Measurements from ENCODE around the gene PBX4.
A peak's percentile ranks its signal among the peaks of the same experiment; 100 is the strongest.
"Not testable (repeated sequence)": the region's sequence is repeated elsewhere in the genome, so short reads cannot be mapped to it uniquely, and the experiment has no call there.

The PBX4 gene, protein sequence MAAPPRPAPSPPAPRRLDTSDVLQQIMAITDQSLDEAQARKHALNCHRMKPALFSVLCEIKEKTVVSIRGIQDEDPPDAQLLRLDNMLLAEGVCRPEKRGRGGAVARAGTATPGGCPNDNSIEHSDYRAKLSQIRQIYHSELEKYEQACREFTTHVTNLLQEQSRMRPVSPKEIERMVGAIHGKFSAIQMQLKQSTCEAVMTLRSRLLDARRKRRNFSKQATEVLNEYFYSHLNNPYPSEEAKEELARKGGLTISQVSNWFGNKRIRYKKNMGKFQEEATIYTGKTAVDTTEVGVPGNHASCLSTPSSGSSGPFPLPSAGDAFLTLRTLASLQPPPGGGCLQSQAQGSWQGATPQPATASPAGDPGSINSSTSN

DNA sequence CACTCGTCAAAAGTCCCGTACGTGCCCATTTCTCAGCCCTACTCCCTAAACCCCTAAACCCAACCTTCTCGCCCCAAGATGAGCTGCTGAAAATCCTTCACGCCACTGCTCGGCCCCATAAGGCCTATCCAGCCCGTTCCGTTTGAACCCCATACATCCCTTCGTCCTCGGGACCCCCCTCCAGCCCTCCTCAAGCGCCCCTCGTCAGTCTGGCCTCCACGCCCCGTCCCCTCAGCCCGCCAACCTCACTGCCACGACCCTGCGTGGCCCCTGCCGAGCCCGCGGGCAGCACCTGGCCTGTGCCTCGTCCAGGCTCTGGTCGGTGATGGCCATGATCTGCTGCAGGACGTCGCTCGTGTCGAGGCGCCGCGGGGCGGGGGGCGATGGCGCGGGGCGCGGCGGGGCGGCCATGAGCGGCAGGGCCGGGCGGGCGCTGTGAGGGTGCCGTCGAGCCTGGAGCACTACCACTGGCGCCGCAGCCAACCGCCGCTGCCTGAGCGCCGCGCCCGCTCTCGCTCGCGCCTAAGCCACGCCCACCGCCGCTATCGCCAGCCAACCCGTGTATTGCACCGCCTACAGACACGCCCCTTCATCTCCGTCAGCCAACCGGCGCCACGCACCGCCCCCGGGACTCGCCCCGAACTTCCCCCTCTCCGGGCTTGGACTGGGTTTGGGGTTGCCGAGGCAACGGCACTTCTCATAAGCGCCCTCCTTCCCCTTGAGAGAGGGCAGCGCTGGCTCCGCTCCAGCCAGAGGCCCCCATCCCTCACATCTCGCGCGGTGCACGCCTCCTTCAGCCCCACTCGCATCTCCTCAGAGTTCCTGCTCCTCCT is at the start of gene PBX4:
Gene PBX4, minus strand, starts transcription at position 469 of the 833 bp plus-strand sequence. Its CDS starts 58 bp downstream, at position 411.
- peak; percentile 95 to 99 (median 97) for DNase-seq

DNA sequence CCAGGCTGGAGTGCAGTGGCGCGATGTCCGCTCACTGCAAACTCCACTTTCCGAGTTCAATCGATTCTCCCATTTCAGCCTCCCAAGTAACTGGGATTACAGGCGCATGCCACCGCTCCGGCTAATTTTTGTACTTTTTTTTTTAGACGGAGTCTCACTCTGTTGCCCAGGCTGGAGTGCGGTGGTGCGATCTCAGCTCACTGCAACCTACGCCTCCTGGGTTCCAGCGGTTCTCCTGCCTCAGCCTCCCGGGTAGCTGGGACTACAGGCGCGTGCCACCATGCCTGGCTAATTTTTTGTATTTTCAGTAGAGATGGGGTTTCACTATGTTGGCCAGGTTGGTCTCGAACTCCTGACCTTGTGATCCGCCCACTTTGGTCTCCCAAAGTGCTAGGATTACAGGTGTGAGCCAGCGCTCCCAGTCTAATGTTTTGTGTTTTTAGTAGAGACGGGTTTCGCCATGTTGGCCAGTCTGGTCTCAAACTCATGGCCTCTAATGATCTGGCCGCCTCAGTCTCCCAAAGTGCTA is 47.0 kb upstream of the PBX4 start:
- DNase-seq: not testable (repeated sequence)

DNA sequence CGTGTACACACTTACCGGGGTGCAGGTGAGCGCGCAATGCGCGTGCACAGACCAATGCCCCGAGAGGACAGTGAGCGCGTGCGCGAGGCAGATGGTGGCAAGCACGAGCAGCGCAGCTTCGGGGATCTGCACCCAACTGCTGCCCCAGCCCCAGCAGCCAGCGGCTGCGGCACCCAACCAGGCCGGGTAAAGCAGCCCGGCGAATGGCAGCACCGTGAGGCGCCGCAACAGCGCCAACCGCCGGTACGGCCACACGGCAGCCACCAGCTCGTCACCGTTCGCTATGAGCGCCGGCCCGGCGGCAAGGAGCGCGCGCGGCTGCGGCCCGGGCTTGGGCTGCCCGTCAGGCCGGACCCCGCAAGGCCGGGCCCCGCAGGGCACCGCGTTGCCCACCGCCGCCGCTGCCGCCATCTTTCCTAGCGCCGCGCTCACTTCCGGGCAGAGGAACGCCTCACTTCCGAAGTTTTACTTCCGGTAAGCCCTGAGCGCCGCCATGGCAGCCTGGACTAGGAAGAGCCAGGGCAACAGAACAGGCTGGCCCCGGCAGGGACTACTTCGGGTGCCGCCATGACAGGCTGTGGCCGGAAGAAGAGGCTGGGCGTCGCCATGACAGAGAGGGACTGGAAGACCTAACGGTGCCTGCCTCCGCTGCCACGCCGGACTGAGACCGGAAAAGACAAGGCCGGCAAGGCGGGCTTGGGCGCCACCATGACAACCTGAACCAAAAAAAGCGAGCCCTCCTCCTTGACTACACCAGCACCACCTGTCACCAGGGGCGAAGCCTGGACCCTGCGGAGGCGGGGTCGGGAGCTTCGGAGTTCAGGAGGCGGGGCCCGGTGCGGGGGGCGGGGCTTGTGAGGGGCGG is 45.0 kb upstream of the PBX4 start, which contains the start of gene ATP13A1:
Gene ATP13A1, minus strand, starts transcription at position 421 of the 865 bp plus-strand sequence. Its CDS starts 10 bp downstream, at position 411.
- peak; percentile 94 to 98 (median 98) for DNase-seq

DNA sequence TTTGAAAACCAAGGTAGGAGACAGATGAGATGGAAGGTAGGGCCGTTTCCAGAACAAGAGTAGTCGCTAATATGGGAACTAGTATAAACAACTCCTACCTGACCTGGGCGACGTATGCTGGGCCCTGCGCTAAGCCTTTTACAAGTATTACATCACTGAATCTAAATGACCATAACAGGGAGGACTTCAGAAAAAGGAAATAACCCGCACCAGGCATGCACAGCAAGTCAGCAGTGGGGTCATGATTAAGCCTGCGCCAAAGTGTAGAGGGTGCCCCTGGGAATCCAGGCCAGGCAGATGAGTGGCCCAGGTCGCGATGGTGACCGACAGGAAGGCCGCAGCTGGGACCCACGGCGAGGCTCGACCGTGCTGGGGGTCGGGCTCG is 44.4 kb upstream of the PBX4 start:
- DNase-seq: no peak

DNA sequence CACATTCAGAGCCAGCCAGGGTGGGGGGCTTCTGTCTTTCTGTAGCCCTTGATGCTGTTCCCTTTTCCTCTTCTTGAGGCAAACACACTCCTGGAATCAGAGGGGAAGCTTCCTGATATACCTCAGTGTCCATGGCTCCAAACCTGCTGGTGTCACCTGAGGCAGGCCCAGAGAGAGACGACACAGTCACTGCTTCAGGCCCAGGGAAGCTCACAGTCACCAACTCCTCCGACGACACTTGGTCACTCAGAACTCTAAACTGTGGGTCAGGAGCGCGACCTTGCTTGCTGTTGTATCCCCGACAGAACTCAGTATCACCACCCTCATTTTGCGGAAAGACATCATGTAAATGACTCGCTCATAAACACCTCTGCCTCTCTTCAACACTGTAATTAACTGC is 43.9 kb upstream of the PBX4 start:
- DNase-seq: no peak

DNA sequence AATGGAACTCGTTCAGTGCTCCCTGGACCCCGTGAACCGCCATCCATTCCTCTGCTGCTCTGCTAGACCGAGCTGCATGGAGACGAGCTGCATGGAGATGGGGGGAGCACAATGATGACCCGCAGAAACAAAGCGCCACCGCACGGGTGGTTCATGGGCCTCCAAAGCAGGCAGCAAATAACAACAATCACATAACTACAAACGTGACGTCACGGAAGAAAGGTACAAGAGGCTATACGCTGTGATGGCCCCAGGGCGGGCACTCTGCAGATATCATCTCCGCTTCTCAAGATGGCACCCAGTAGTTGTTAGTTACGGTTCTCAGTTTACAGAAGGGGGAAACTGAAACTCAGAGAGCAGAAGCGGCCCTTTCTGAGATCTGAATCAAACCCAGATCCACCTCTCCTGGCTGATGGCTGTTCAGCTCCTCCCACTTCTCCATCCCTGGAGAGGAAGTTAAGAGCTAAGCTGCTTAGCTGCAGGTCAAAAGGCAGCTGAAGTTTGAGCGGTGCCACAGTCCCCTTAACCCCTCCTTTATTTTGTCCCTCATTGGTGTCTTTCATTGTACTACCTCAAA is 43.3 kb upstream of the PBX4 start:
- peak in 2 of 4 experiments; percentile 11 to 29 for DNase-seq

DNA sequence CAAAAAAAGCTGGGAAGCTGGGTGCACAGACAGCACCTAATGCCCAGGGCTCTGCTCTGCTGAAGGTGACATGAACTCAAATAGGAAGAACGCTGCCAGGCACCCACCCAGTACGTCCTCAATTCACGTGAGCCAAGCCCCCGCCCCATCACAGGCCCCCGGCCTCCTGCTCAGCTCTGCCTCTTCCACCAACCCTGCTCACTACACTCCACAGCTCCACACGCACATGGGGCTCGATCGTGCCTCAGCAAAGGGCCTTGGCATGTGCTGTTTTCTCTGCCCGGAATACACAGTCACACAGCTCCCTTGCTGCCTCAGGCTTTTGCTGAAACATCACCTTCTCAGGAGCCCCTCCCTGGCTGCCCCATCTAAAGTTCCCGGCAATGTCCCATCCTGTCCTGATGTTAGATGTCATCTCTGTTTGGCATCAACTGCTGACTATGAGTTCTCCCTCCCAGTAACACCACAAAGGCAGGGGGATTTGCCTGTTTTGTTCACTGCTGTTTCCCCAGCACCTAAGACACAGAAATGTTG is 42.7 kb upstream of the PBX4 start:
- no peak for DNase-seq

DNA sequence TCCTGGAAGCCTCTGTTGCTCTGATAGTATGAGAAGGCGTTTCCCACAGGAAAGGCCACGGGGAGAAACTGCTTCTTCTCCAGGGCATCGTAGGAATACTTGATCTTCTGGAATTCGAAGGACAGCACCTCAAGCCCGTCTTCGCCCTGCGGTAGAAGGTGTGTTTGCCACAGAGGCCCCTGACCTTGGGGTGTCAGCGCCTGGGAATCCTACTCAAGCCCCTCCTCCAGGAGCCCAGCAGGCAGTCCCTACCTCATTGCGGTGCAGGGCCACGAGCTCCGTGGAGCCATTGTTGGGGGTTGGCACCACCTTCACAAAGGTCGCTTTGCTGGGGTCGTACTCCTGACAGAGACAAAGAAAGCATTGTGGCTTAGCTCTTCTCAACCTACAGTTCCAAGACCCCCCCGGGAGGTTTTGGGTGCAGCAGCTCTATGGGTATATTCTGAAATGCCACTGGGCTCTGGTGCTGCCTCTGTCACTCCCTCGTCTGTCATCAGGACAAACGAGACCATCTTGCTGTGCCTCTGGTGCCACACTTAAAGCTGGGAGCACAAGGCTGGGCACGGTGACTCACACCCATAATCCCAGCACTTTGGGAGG is 41.3 kb upstream of the PBX4 start:
- no peak for DNase-seq

DNA sequence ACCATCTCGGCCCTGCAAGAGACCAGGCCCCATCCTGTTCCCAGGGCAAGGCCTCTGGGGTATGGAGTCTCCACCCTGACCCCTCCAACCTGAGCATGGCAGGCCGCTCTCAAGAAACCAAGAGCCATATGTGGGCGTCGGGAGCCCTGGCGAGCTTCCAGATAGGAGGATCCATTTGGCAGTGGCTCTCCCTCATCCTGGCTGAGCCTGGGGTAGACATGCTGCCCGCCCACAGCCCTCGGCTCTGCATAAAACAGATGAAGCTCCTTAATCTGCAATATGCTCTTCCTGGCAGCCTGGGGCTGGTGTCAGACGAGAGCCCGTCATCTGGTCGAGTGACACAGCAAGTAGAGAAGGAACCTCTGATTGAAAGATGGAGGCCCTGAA is 38.9 kb upstream of the PBX4 start:
- DNase-seq: no peak

DNA sequence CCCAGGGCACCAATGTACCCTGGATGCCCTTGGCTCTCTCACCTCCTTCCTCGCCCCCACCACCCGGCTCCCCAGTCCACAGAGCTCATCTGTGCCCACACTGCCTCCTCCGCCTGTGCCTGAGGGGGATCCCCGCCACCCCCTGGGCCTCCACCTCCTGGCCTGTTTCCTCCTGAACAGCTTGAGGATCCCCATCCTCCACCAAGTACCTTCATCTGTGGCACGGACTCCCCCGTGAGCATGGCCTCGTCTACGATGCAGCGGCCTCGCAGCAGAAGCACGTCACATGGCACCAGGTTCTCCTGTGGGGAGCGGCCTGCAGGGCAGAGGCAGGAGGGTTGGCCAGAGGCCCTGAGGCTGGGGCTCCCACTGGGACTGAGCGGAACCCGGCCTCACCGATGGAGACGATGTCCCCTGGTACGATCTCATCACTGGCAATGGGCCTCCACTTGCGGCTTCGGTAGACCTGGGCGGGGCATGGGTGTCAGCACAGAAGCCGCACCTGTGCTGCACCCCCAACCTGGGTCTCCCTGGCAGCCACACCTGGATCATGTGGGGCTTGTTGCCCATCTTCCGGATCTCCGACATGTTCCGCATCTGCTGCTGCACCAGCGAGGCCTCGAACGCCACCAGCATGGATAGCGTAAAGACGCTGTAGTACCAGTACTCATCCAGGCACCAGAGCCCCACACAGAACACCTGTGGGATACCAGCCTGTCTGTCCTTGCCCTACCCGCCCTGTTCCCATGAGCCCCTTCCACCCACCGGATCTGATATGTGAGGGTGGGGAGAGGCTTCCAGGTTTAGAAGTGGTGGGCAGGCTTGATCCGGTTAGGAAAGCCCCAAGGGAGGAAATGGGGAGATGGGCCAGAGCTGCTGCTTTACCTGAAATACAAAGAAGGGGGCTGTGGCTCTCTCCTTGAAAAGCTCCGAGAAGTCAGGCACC is 38.2 kb upstream of the PBX4 start:
- no peak for DNase-seq

DNA sequence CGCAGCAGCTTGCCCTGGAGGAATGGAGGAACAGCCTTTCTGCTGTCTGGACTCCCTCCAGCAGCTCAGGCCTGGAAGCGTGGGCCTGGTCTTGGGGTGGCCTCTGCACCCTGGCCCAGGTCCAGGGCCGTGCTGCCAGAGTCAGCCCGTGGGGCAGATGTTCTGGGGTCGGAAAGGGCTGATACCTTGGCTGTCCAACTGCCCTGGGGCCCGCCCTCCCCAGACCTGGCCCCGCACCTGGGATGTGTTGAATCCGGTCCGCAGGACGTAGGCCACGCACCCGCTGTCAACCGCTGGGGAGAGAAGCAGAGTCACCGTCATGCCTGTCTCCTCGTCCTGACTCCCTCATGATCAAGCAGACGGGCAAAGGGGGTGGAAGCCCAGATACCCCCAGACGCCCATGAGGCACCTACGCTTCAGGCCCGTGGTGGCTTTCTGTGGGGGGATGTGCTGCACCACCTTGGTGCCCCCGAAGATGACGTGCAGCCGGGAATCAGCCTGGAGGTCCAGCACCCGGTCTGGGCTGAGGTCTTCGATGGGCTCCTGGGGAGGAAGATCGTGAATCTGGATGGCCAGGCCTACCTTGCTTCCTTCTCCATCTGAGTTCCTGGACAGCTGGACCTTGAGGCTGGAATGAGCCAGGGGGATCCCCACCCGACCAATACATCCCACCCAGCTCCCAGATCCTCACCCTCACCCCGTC is 37.3 kb upstream of the PBX4 start:
- DNase-seq: no peak

DNA sequence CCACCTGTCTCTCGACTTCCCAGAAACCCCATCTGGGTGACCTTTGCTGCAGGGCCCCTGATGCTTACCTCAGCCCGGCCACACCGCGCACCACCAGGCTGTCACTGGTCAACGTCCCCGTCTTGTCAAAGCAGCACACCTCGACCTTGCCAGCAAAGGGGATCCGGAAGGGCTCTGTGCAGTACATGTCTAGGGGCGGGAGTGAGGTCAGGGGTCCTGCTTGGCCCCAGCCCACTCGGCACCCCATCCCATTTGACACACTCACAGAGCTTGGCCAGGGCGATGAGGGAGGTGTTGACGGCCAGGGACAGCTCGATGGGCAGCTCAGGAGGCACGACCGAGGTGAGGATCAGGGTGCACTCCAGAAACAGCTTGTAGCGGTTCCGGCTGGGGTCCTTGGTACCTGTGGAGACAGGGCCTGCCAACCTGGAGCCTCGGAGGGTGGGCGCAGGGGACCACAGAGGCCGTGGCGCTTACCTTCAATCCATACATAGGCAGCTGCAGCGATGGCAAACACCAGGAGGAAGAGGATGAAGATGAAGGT is 36.6 kb upstream of the PBX4 start:
- DNase-seq: no peak

DNA sequence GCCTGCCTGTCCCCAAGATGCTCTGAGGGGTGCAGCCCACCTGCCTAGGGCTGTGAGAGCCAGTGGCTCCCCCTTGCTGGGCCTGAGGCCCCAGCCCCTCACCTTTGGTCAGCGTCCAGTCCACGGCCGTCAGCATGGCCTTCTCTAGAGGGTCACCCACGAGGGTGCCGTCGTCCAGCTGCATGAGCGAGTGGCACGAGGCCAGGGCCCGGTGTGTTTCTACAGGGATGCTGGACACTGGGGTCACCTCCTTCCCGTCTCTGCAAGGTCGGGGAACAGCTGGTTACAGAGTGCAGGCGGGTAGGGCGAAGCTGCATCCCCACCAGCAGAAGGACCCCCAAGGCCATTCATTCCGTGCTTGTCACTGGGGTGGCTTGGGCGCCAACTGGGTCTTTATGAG is 36.0 kb upstream of the PBX4 start:
- DNase-seq: no peak

DNA sequence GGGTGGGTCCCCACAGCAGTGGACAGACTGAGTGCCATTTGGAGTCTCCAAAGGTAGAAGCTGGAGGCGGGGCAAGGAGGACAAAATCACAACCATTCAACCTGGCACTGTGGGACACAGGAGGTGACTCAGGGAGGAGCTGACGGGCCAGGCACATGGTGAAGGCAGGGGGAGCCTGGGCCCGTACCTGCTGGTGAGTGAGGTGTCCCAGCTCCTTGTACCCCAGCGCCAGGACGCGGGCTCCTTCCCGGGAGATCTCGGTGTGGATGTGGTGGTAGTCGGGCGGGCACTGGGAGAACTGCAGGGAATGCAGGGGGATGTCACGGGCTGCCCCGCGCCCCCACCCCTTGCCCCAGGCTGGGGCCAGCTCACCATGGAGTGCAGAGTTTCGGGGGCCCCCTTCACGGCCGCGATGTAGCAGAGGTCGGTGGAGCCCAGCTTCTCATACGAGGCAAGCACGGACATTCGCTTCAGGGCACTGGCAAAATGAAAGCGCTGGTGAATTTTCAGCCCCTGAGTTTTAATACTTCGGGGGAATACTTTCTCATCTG is 35.2 kb upstream of the PBX4 start:
- DNase-seq: no peak

DNA sequence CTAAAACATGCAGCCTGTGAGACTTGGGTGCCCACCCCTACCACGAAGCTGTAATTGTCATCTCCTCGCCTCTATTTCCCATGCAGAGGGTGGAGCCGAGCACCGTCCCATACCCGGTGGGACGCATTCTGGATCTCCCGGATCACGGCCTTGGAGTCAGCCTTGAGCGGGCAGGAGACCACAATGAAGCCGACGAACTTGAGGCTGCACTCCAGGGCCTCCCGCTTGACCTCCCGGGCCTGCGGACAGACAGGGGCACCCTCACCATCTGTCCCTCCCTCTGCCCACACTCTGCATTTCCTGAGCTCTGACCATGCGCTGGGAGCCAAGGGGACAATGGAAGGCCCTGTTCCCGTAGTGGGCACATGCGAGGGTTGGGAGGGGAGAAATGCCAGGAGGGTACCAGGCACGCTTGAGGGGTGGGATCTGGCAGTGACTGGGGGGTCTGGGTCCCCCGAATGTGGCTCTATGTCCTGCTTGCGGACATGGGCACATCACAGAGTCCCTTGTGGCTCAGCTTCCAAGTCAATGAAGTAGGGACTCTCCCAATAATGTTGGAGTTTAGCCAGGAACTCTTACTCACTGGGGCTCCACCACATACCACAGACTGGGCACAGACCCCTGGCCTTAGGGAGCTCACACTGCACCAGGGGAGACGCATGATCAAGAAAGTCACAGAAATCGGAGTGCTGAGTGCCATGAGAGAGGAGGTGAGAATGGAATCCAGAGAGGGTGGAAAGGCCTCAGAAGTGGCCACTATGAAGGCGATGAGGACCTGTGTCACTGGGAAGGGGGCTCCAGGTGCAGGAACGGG is 34.2 kb upstream of the PBX4 start:
- no peak for DNase-seq

DNA sequence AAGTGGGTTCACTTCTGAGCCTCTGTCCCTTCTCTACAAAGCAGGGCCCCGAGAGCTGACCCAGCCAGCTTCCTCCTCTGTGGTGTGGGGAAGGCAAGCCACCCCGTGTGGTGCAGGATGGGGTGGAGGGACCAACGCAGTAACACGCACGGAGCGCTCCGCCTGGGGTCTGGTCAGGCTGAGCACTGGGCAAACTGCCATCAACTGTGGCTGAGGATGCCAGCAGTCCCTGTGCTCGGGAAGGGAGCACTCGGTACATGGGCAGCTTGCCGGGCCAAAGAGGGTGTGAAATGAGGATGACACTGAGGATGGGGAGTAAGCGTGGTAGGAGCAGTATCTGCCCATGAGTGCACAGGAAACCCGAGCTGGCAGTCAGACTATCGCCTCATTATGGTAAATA is 32.6 kb upstream of the PBX4 start:
- DNase-seq: no peak

DNA sequence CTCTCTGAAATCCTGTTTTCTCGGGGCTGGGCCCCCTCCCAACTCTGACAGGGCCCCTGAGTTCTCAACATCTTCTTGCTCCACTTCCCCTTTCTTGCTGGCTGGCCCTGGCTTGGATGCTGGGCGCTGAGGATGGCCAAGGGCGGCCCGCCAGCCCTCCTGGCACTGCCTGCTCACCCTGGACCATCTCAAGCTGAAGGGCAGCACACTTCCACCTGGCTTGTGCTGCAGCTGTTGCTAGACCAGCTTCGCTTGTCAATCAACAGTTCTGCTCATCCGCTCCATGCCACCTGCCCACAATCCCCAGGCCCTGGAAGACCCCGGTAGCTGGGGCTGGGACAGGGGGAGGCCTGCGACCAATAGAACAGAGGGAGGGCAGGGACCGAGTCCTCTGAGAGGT is 31.8 kb upstream of the PBX4 start:
- no peak for DNase-seq

DNA sequence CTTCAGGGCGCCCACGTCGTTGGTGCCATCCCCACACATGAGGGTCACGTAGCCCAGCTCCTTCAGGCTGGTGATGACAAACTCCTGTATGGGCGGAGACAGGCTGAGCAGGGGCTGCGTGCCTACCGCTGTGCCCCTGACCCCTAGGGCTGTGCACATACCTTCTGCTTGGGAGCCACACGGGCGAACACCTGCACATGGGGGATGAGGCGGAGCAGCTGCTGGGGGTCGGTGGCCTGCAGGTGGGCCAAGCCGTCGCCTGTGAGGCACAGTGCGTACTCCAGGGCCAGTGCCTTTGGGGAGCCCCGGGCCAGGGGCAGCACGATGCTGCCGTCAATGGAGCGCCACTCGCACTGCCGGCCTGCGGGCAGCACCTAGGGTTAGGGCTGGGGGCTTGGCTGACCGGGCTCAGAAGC is 31.1 kb upstream of the PBX4 start:
- DNase-seq: no peak

All from activated CD4-positive, CD25-positive, alpha-beta regulatory T cell (primary cell).